HG03521 (cell line): ENCODE measurements around the gene RBBP8NL.

ENCODE experiments used
- ATAC-seq: cut with Tn5 transposase; IDR thresholded peaks from one replicate; pipeline ENCODE4 v1.9.1; 2021; ENCODE audit warnings: mild to moderate bottlenecking, moderate library complexity; ENCODE audit not compliant: unreplicated experiment

RBBP8NL gene

DNA sequence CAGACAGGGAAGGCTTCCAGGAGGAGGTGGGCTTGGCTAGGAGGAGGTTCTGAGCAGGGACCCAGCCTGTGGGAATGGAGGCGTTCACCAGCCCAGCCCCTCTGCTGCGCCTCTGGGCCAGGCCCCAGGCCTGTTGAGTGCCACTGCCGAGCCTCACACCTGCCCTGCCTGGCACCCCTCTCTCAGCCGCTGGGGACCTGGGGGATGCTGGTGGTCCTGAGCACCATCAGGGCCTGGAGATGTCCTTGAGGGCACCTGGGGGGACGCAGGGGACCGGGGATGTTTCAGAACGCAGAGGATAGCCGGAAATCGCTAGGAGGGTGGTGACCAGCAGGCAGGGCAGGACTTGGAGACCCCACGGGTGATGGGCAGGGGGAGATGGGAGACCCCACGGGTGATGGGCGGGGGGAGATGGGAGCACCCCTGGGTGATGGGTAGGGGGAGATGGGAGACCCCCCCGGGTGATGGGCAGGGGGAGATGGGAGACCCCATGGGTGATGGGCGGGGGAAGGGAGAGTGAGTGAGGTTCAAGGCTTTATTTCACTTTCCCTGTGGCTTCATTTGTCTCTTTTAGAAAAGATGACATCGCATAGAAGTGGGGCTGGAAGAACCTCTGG lies 35.7 kb upstream of the RBBP8NL start:
- ATAC-seq: no peak

DNA sequence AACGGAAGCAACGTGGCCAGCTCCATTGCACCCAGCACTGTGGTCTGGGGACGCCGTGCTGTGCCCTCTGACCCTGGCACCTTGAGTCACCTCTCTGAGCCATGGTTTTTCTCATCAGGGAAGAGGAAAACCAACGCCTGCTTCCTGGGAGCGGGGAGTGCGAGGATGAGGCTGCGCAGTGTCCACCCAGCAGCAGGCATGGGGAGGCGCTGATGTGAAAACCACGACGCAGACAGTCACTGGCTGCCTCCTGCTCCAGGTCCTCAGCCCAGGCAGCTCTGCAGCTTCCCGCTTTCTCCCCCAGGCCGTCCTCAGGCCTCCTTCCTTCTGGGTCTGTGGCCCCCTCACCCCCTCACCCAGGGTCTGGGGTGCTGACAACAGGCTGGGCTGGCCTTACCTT lies 34.5 kb upstream of the RBBP8NL start:
- ATAC-seq: no peak

GRCh38 chr20:62461157-62461556 lies 33.8 kb upstream of the RBBP8NL start:
- no peak for ATAC-seq

- ATAC-seq: no peak
Measured at GRCh38 chr20:62460678-62461077, 33.3 kb upstream of the RBBP8NL start.

DNA sequence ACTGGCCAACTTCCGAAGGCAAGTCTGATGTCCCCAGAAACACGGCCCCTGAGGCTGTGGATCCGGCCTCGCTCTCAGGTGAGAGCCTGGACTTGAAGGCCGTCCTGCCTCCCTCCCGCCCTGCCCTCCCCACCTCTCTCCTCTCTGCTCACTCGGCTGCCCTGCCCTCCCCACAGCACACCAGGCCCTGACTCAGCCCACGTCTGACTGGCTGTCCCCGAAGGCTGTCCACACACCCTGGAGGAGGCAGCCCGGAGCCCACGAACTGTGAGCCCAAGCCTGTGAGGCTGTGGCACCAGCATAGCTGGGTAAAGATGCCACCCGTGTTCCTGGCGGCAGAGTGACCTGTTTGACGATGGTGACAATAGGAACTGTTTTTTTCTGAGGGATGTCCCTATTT lies 32.1 kb upstream of the RBBP8NL start:
- ATAC-seq: no peak

DNA sequence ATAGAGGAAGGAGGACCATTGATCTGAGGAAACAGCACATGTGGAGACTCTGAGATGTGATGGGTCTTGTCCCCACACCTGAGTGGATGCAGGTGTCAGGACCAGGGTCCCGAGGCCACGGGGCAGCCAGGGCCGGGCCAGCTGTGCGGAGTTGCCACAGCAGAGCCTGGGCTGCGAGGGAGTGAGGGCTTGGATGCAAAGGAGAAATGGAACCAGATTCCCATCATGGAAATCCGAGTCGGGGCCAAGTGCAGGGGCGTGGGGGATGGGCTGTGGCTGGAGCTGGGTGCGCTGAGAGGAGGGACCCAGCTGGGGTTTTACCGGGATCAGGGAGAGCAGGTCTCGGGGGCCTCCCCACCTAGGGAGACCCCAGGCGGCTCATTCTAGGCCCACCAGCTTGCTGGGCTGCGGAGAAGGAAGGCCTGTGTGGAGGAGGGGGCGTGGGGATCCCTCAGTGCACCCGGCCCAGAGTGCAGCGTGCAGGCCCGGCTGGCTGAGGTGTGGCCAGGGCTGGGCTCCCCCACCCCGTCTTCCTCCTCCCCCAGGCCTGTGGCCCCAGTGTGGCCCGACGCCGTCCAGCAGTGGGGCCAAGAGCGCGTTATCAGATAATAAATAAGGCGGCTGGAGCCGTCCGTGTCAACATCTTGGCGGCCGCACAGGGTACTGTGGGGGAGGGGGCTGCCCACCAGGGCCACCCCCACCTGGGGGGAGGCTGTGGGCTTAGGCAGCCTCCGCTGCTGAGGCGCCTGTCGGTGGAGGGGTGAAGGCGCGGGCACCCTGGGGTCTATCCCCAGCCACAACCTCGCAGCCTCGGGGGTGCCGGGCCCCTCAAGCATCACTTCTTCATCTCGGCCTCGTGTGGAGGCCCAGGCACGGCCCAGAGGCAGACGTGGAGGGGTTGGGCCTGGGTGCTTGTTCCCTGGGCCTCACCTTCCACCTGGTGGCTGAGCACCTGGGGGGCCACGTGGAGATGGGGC lies 31.2 kb upstream of the RBBP8NL start:
- no peak for ATAC-seq

DNA sequence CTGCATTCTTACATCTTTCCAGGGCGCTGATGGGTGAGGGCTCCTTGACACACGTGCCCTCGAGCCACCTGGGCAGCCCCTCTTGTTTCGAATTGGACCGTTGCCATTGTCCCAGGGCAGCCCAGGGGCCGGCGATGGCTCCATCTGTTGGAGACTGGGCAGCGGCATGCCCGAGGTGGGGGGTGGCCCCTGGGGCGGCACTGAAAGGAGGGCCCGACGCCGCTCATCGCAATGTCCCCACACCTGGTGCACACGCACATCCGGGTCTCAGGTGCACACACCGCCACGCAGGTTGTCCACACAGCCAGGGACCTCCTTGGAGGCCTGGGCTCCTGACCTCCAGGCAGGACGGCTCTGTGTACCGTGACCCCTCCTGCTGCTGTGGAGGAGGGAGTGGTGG lies 30.5 kb upstream of the RBBP8NL start:
- ATAC-seq: no peak

GRCh38 chr20:62457098-62457497 lies 29.8 kb upstream of the RBBP8NL start:
- no peak for ATAC-seq

- no peak for ATAC-seq
Measured at GRCh38 chr20:62455929-62456328, 28.6 kb upstream of the RBBP8NL start.

DNA sequence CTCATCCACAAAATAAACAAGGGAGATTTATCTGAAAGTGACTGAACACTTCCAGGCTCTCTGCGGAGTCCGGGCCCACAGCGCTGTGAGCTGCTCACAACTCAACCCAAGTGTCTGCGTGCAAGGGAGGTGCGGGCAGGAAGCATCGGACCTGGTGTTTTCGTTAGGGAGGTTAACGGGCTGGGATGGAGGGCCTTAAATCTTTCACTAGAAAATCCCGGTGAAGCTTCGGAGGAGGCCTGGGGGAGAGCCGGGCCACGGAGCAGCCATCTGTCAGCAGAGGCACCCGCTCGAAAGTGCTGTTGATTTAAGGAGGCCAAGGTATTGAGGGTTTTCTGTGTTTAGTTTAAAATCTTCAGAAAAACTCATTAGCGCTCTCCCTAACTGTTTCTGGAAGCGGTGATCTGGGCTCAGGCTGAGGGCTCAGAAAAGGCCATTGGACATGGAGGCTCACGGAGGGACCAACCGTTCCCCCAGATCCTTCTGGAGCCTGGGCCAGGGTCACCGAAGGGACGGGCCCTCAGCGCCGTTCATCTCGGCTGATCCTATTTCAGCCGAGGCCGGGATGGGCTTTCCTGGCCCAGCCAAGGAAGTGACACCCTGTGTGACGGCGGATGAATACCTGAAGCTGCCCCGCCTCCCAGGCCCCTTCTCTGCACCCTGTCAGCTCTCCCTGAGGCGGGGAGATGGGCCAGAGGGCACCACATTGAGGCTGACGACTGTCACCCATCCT lies 27.7 kb upstream of the RBBP8NL start:
- no peak for ATAC-seq

GRCh38 chr20:62453186-62453808 lies 26.0 kb upstream of the RBBP8NL start:
- no peak for ATAC-seq

GRCh38 chr20:62452475-62453095 lies 25.2 kb upstream of the RBBP8NL start:
- ATAC-seq: no peak

- no peak for ATAC-seq
Measured at GRCh38 chr20:62451970-62452369, 24.6 kb upstream of the RBBP8NL start.

DNA sequence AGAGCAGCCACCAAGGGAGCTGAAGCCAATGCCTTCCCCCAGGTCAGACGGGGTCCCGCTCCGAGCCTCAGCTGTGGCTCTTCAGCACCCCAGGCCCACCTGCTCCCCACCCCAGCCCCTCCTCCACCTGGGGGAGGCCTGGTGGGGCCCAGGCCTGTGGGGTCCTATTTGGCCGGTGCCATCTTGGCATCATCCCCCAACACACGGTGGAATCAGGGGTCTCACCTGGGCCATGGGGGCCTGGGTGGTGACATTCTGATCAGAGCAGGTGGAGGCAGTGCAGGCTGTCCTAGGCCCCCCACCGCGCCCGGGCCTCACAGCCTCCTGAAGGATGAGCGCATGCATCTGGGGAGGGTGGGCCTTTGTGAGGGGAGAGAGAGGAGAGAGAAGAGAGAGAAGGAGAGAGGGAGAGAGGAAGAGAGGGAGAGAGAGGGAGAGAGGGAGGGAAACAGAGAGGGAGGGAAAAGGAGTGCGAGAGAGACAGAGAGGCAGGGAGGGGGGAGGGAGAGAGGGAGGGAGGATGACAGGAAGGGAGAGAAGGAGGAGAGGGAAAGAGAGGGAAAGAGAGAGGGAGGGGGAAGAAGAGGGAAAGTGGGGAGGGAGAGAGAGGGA lies 23.9 kb upstream of the RBBP8NL start:
- ATAC-seq: no peak

GRCh38 chr20:62449951-62450691 lies 22.8 kb upstream of the RBBP8NL start:
- ATAC-seq: no peak

GRCh38 chr20:62448788-62449187 lies 21.4 kb upstream of the RBBP8NL start:
- ATAC-seq: no peak

- no peak for ATAC-seq
Measured at GRCh38 chr20:62448038-62448437, 20.7 kb upstream of the RBBP8NL start.

DNA sequence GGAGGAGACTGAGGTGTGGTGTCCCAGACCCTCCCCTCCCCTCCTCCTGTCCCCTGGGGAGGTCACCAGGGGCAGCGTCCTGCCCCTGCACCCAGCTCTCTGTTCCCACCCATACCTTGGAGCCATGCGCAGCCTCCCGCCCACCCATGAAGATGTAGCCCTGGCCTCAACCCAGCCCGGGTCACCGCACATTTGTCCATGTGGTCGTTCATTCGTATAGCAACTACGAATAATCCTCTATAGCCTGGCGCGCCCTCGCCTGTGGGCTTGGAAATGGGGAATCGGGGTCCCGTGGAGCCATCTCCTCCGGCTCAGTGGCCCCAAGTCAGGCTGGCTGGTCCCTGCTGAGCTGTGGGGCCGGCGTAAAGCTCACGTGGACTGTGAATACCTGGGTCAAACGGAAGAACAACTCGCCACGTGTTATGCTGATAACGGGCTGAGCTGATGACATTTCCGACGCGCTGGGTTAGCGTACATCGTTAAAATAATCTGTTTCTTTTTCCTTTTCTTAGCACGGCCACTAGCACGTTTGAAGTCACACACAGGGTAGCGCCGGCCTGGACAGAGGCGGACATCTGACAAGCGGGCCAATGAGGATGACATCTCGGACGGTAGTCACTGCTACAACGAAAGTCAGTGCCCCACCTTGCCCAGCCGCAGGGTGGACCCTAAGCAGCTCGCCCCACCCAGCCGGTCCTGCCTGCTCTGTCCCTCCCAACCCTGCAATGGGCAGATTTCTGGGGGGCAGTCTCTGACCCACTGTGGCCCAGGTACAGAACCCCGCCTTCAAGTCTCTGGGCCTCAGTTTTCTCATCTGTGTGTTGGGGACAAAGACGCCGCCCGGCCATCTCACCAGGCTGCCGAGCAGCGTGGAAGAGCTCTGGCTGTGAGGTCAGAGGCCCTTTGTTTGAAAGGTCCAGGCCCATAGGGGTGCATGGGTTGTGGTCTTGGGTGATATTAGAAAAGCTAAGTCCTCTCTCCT lies 19.8 kb upstream of the RBBP8NL start:
- ATAC-seq: no peak
